Subcutaneous abdominal adipose tissue (tissue), 5 donors: ENCODE results near the gene SCEL.
"Not testable (repeated sequence)": the region's sequence is repeated elsewhere in the genome, so short reads cannot be mapped to it uniquely, and the experiment has no call there.

Experiments used
- H3K27ac ChIP-seq: one replicate; pipeline ENCODE4 v1.7.0; 2013; ENCODE audit warnings: low read depth, mild to moderate bottlenecking, inconsistent platforms, low read length, moderate library complexity
- H3K27me3 ChIP-seq, 5 donors: one replicate each; pipeline ENCODE4 v1.7.0; 2013; ENCODE audit warnings: low read length in 5 of 5, inconsistent platforms in 1 of 5; ENCODE audit not compliant: control insufficient read depth in 5 of 5, insufficient read depth in 4 of 5
- H3K36me3 ChIP-seq, 5 donors: one replicate each; pipeline ENCODE4 v1.7.0; 2013; ENCODE audit warnings: low read length in 5 of 5; ENCODE audit not compliant: control insufficient read depth in 5 of 5, insufficient read depth in 5 of 5
- H3K4me1 ChIP-seq, 5 donors: one replicate each; pipeline ENCODE4 v1.7.0; 2013; ENCODE audit warnings: low read length in 5 of 5, mild to moderate bottlenecking in 3 of 5, moderate library complexity in 1 of 5; ENCODE audit not compliant: control insufficient read depth in 5 of 5, insufficient read depth in 5 of 5
- H3K4me3 ChIP-seq, 5 donors: one replicate each; pipeline ENCODE4 v1.7.0; 2013; ENCODE audit warnings: low read length in 5 of 5, low read depth in 1 of 5
- H3K9ac ChIP-seq, 5 donors: one replicate each; pipeline ENCODE4 v1.7.0; 2013; ENCODE audit warnings: low read length in 5 of 5, mild to moderate bottlenecking in 4 of 5, moderate library complexity in 3 of 5
- H3K9me3 ChIP-seq, 5 donors: one replicate each; pipeline ENCODE4 v1.7.0; 2013; ENCODE audit warnings: low read length in 5 of 5; ENCODE audit not compliant: control insufficient read depth in 5 of 5
- donor health status: healthy.
- donor health status: healthy.
- donor health status: healthy.
- donor health status: healthy.
- donor health status: healthy.

Gene SCEL

DNA sequence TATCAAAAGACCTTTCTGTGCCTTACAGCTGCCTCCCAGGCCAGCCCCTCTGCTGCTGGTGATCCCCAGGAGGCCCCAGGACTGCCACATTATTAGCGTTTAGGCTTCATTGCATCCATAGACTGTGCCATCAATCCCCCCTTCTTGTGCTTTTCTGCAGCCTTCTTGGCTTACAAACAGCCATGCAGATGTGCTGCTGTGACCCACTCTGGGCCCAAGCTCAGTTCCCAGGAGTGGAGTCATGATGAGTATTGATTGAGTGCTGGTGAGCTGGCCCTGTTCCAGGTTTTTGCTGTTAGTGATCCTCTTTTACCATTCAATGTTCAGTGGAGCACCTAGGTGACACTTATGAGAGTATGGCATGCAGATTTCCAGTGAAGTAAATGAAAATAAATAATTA lies 102.1 kb downstream of the SCEL start:
- H3K9ac ChIP-seq, result no peak overlapping the region
- H3K4me3 ChIP-seq, result no peak overlapping the region
- no peaks in the 10 kb centered on the region for H3K27me3 ChIP-seq
- no peaks in the 10 kb centered on the region for H3K4me1 ChIP-seq
- no peak overlapping the region for H3K27ac ChIP-seq
- H3K36me3 ChIP-seq, result no peaks in the 10 kb centered on the region
- H3K9me3 ChIP-seq, result no peaks in the 10 kb centered on the region

DNA sequence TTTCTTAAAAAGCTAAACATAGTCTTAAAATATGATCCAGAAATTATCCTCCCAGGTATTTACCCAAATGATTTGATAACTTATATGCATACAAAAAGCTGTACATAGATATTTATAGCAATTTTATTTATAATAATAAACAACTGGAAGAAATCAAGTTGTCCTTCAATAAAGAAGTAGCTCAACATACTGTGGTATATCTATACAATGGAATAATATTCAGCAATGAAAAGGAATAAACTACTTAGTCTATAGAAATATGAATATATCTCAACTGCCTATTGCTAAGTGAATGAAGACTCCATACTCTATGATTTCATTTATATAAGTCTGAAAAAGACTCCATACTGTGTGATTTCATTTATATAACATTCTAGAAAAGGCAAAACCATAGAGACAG lies 114.9 kb downstream of the SCEL start:
- no peak overlapping the region for H3K27ac ChIP-seq
- H3K36me3 ChIP-seq, result no peaks in the 10 kb centered on the region
- H3K27me3 ChIP-seq, result no peaks in the 10 kb centered on the region
- H3K9me3 ChIP-seq, result peaks cover 0 to 11% (median 4%) of the 10 kb centered on the region in 5 donors
- H3K4me1 ChIP-seq, result no peaks in the 10 kb centered on the region
- H3K4me3 ChIP-seq, result no peak overlapping the region
- no peak overlapping the region for H3K9ac ChIP-seq

DNA sequence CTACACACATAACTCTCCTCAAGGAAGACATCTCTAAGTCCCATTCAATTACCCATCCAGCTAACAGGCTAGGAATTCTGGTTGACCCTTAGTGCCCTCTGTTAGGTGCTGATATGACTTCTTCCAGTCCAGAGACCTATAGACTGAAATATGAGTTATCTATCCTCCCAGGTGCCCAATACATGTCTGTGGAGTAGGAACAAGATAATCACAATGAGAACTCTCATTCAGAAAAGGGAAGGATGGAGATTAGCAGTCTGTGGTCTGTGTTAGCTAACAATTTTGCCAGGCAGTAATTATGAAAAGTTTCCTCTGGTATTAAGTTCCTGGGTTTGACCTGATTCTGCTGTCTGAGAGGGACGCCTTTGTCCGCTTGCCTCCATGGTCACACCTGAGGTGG lies 117.8 kb downstream of the SCEL start:
- Histone ChIP-seq H3K27me3 (no peaks in the 10 kb centered on the region), H3K4me1 (no peaks in the 10 kb centered on the region), H3K4me3 (no peak overlapping the region), H3K9ac (no peak overlapping the region), H3K27ac (no peak overlapping the region), H3K36me3 (no peaks in the 10 kb centered on the region), H3K9me3 (peaks cover 0 to 14% (median 4%) of the 10 kb centered on the region in 5 donors)

DNA sequence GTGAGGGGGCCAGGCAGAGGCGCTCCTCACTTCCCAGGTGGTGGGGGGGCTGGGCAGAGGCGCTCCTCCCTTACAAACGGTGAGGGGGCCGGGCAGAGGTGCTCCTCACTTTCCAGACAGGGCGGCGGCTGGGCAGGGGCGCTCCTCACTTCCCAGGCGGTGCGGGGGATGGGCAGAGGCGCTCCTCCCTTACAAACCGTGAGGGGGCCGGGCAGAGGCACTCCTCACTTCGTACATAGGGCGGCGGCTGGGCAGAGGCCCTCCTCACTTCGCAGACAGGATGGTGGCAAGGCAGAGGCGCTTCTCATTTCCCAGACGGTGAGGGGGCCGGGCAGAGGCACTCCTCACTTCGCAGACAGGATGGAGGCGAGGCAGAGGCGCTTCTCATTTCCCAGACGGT lies 124.5 kb downstream of the SCEL start:
- not testable (repeated sequence) for H3K9ac ChIP-seq, H3K4me3 ChIP-seq, H3K4me1 ChIP-seq, H3K36me3 ChIP-seq, H3K9me3 ChIP-seq, H3K27me3 ChIP-seq, H3K27ac ChIP-seq

DNA sequence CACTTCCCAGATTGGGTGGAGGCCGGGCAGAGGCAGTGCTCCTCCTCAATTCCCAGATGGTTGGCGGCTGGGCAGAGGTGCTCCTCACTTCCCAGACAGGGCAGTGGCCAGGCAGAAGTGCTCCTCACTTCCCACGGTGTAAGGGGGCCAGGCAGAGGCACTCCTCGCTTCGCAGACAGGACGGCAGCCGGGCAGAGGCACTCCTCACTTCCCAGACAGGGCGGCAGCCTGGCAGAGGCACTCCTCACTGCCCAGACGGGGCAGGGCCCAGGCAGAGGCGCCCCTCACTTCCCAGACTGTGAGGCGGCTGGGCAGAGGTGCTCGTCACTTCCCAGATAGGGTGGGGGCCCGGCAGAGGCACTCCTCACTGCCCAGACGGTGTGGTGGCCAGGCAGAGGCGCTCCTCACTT lies 125.3 kb downstream of the SCEL start:
- Histone ChIP-seq H3K9me3 (peaks cover 0 to 4% (median 0%) of the 10 kb centered on the region in 5 donors), H3K4me1 (no peaks in the 10 kb centered on the region), H3K9ac (no peak overlapping the region), H3K27ac (no peak overlapping the region), H3K4me3 (no peak overlapping the region), H3K36me3 (no peaks in the 10 kb centered on the region), H3K27me3 (no peaks in the 10 kb centered on the region)

DNA sequence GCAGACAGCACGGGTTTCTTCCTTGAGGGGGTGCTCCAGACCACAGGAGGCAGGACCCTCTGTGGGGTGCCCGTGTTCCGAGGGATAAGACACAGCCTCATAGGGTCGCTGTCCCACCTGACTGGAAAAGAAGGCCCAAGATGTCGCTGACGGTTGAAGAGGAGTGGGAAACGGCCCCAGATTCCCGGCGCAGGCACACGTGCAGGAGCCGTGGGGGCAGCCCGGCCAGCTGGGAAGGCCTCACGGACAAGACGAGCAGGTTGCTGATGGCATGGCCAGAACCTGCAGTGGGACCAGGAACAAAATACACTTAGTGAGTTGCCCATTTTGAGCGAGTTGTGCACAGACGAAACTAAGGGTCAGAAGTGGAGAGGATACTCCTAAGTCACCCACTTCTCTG lies 126.8 kb downstream of the SCEL start:
- H3K9ac ChIP-seq, H3K36me3 ChIP-seq, H3K4me1 ChIP-seq, H3K27ac ChIP-seq, H3K4me3 ChIP-seq, H3K9me3 ChIP-seq, H3K27me3 ChIP-seq: not testable (repeated sequence)

DNA sequence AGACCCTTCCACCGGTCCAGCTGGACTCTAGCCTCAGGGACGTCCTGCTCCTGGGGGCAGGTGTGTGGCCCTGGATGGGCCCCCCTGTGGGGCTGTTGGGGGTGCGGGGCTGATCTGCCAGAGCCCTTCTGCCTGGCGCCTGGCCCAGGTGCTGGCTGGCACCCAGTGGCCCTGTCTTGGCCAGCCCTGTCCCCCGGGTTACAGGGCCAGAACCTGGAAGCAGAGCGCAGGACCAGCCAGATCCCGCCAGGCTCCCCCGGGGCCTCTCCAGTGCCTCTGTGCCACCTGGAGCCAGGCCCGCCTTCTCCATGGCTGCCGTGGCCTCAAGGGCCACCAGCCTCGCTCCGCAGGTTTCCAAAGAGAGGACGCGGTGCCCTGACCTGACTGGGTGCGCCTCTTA lies 127.3 kb downstream of the SCEL start:
- not testable (repeated sequence) for H3K27ac ChIP-seq, H3K9me3 ChIP-seq, H3K36me3 ChIP-seq, H3K4me1 ChIP-seq, H3K4me3 ChIP-seq, H3K27me3 ChIP-seq, H3K9ac ChIP-seq

DNA sequence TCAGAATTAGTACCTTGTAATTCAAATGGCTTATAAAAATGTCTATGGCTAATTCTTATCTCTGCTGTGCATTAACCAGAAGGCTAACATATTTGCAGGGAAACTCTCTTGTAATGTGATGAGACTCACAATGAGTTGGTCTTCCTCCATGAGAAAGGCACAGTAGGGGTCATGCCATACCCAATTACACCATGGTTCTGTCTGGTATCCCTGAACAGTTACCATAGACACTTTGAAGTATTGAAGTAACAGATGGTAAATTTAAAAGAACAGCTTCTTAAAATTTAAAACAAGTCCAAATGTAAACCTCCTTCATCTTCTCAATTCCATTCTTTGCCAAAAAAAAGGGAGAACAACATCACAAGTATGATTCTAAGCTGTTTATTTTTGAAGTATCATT lies 139.3 kb downstream of the SCEL start:
- no peak overlapping the region for H3K4me3 ChIP-seq
- H3K4me1 ChIP-seq, result no peaks in the 10 kb centered on the region
- H3K9me3 ChIP-seq, result peaks cover 0 to 6% (median 0%) of the 10 kb centered on the region in 5 donors
- H3K36me3 ChIP-seq, result no peaks in the 10 kb centered on the region
- no peak overlapping the region for H3K9ac ChIP-seq
- no peak overlapping the region for H3K27ac ChIP-seq
- peaks cover 0 to 5% (median 0%) of the 10 kb centered on the region in 5 donors for H3K27me3 ChIP-seq

DNA sequence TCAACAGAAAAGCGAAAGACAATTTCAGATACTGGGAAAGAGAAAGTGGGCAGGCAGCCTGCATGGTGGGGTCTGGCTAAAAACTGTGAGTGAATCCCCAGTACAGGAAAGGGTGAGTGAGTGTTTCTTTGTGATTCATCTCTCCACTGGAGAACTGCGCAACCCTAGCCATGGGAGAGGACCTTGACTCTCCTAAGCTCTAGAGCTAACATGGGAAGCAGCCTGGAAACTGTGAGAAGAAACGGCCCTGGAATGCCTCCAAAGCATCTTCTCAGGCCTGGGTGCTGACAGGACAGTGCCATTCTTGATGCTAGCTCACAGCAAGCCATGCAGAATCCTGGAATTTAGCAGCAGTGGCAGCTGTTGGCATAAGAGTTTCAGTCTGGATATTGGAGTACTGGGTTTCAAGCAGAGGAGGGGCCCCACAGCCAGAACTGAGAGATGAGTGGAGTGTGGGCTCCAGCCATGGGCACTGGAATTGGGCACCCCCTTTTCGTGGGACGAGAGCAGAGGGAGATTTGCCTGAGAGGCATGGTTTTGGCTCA lies 143.3 kb downstream of the SCEL start:
- Histone ChIP-seq H3K9ac (no peak overlapping the region), H3K27ac (no peak overlapping the region), H3K4me3 (no peak overlapping the region), H3K4me1 (no peaks in the 10 kb centered on the region), H3K36me3 (no peaks in the 10 kb centered on the region), H3K9me3 (peaks cover 0 to 6% (median 2%) of the 10 kb centered on the region in 5 donors), H3K27me3 (peaks cover 0 to 5% (median 0%) of the 10 kb centered on the region in 5 donors)

DNA sequence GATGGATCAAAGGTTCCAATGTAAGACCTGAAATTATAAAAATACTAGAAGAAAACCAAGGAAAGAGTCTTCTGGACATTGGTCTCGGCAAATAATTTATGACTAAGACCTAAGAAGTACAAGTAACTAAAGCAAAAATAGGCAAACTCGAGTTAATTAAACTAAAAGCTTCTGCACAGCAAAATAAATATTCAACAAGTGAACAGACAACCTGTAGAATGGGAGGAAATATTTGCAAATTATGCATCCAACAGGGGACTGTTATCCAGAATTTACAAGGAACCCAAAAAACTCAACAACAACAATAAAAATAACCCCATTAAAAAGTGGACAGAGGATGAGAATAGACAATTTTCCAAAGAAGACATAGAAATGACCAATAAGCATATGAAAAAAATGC lies 152.3 kb downstream of the SCEL start:
- H3K4me3 ChIP-seq, result no peak overlapping the region
- H3K4me1 ChIP-seq, result no peaks in the 10 kb centered on the region
- H3K27me3 ChIP-seq, result no peaks in the 10 kb centered on the region
- peaks cover 0 to 9% (median 4%) of the 10 kb centered on the region in 5 donors for H3K9me3 ChIP-seq
- no peak overlapping the region for H3K27ac ChIP-seq
- H3K36me3 ChIP-seq, result no peaks in the 10 kb centered on the region
- H3K9ac ChIP-seq, result no peak overlapping the region

DNA sequence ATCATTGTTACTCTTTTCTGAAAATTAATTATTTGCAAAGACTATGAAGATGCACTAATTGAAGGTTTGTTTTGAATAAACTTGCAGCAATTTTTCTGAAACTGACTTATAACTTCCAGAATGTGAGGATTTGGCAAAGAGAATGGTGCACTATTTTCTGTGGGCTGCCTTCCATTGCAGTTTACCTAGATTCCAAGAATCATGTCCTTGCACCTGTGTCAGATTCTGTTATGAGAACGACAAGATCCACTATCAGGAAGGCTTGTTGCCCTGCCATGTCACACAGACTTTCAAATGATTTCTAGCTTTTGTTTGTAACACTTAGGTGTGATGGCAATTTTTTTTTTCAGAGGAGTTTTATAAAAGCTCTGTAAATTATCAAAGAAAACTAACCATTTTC lies 156.4 kb downstream of the SCEL start:
- Histone ChIP-seq H3K36me3 (no peaks in the 10 kb centered on the region), H3K27ac (no peak overlapping the region), H3K9me3 (peaks cover 0 to 4% (median 0%) of the 10 kb centered on the region in 5 donors), H3K4me1 (peaks cover 0 to 2% (median under 1%) of the 10 kb centered on the region in 5 donors), H3K27me3 (no peaks in the 10 kb centered on the region), H3K9ac (no peak overlapping the region), H3K4me3 (no peak overlapping the region)
